Fibroblast of lung (primary cell): ENCODE data around the gene TSPAN9. TPM values are rescaled to one million over a fixed set of nuclear protein-coding genes. Genes with fewer than 3 reads are reported as not detected.

ENCODE experiments used
- DNase-seq, 2 donors: peaks; one replicate each; pipeline versions ENCODE4 v3.0.0 to v3.0.0-alpha.2; 2010; ENCODE audit warnings: low read depth in 2 of 2
- H2AFZ ChIP-seq: 2 replicates; pipeline ENCODE4 v1.5.1; 2012; ENCODE audit warnings: low read length, control low read depth, inconsistent platforms
- H3K27ac ChIP-seq: 2 replicates; pipeline ENCODE4 v1.5.1; 2011; ENCODE audit warnings: low read length, control low read depth; ENCODE audit not compliant: insufficient read depth
- H3K27me3 ChIP-seq: 2 replicates; pipeline ENCODE4 v1.5.1; 2011; ENCODE audit warnings: mild to moderate bottlenecking, low read length; ENCODE audit not compliant: control insufficient read depth, insufficient read depth
- H3K36me3 ChIP-seq: 2 replicates; pipeline ENCODE4 v1.5.1; 2011; ENCODE audit warnings: low read length; ENCODE audit not compliant: control insufficient read depth, insufficient read depth
- H3K4me1 ChIP-seq: 2 replicates; pipeline ENCODE4 v1.5.1; 2011; ENCODE audit warnings: low read length; ENCODE audit not compliant: control insufficient read depth, insufficient read depth; ENCODE audit errors: extremely low read depth
- H3K4me2 ChIP-seq: 2 replicates; pipeline ENCODE4 v1.5.1; 2011; ENCODE audit warnings: low read length, control low read depth; ENCODE audit not compliant: insufficient read depth; ENCODE audit errors: extremely low read depth
- H3K4me3 ChIP-seq, 4 experiments: fragments of 200-600 bp in 1 of 4; sonication (generic) in 1 of 4; replicated peaks in 1 of 4; 2 replicates each; pipeline ENCODE4 v1.5.1; 2011 to 2016; ENCODE audit warnings: low read length in 4 of 4, low read depth in 3 of 4, mild to moderate bottlenecking in 3 of 4, control low read depth in 2 of 4, inconsistent platforms in 1 of 4, mixed read lengths in 1 of 4; ENCODE audit not compliant: insufficient read depth in 1 of 4; ENCODE audit errors: control extremely low read depth in 1 of 4
- H3K79me2 ChIP-seq: 2 replicates; pipeline ENCODE4 v1.5.1; 2012; ENCODE audit warnings: mild to moderate bottlenecking, low read length, inconsistent platforms; ENCODE audit not compliant: control insufficient read depth, insufficient read depth
- H3K9ac ChIP-seq: 2 replicates; pipeline ENCODE4 v1.5.1; 2011; ENCODE audit warnings: mild to moderate bottlenecking, low read length, control low read depth; ENCODE audit not compliant: insufficient read depth
- H3K9me3 ChIP-seq: 2 replicates; pipeline ENCODE4 v1.5.1; 2012; ENCODE audit warnings: low read depth, low read length; ENCODE audit not compliant: control insufficient read depth, insufficient read depth
- H4K20me1 ChIP-seq: 2 replicates; pipeline ENCODE4 v1.5.1; 2011; ENCODE audit warnings: low read length; ENCODE audit not compliant: control insufficient read depth, insufficient read depth; ENCODE audit errors: extremely low read depth
- CTCF ChIP-seq, 2 donors: IDR thresholded peaks in 1 of 2; conservative IDR thresholded peaks in 1 of 2; 1 replicate in 1 of 2; 2 replicates in 1 of 2; pipeline ENCODE4 v1.5.1; 2011 to 2012; ENCODE audit warnings: low read length in 2 of 2, control low read depth in 1 of 2, inconsistent platforms in 1 of 2, low read depth in 1 of 2, mild to moderate bottlenecking in 1 of 2
- EZH2 ChIP-seq: IDR thresholded peaks from 2 replicates; pipeline ENCODE4 v1.5.1; 2012; ENCODE audit warnings: low read length, control low read depth, mild to moderate bottlenecking; ENCODE audit errors: missing control alignments
- polyA plus RNA-seq, 2 donors: library from polyadenylated mRNA; depleted of rRNA in 1 of 2; stranded (reverse) in 1 of 2; unstranded in 1 of 2; fragments of >200 nt; gene quantifications; 2 replicates each; pipeline ENCODE4 v1.2.1, GENCODE V29; 2011 to 2012; ENCODE audit warnings: missing spikeins in 1 of 2
- total RNA-seq: library from RNA; depleted of rRNA; stranded (reverse); fragments of >200 nt; gene quantifications from 2 replicates; pipeline ENCODE4 v1.2.1, GENCODE V29; 2014

TSPAN9 gene
- total and polyA plus RNA-seq, 2 donors (not counting 1 experiment from before 2014, with no cell fraction given), result 31.1 to 35.2 TPM

- no peaks in the 10 kb centered on the region for H3K79me2 ChIP-seq
- no peak overlapping the region for H3K27ac ChIP-seq
- no peak for TF ChIP-seq EZH2
- no peak for TF ChIP-seq CTCF (conservative IDR thresholded peaks at IDR 0.05 in 1 of 2, IDR thresholded peaks at IDR 0.05 in 1 of 2; ENCODE audit: low read depth in 1 of 2, low read length in 2 of 2)
- H3K4me2 ChIP-seq, result no peak overlapping the region
- H3K9me3 ChIP-seq, result no peaks in the 10 kb centered on the region
- no peak overlapping the region for H3K4me3 ChIP-seq
- H3K27me3 ChIP-seq, result no peaks in the 10 kb centered on the region
- no peaks in the 10 kb centered on the region for H4K20me1 ChIP-seq
- no peak for DNase-seq
- peaks cover 15% of the 10 kb centered on the region for H3K4me1 ChIP-seq
- no peak overlapping the region for H2AFZ ChIP-seq
- no peak overlapping the region for H3K9ac ChIP-seq
- H3K36me3 ChIP-seq, result no peaks in the 10 kb centered on the region
Measured at GRCh38 chr12:3298603-3299002, 221.4 kb downstream of the TSPAN9 start.

GRCh38 chr12:3299929-3300832, 223.0 kb downstream of the TSPAN9 start:
- TF ChIP-seq EZH2, result no peak
- TF ChIP-seq CTCF (conservative IDR thresholded peaks at IDR 0.05 in 1 of 2, IDR thresholded peaks at IDR 0.05 in 1 of 2; ENCODE audit: low read depth in 1 of 2, low read length in 2 of 2), result peak; percentile 97 to 98
- peak; percentile 95 to 96 for DNase-seq
- Histone ChIP-seq H4K20me1 (no peaks in the 10 kb centered on the region), H2AFZ (peak overlapping the region; percentile 14), H3K4me3 (peak overlapping the region in 1 of 4 experiments; percentile 35), H3K9me3 (no peaks in the 10 kb centered on the region), H3K9ac (peak overlapping the region; percentile 55), H3K27ac (peak overlapping the region; percentile 79), H3K4me1 (peaks cover 18% of the 10 kb centered on the region), H3K27me3 (no peaks in the 10 kb centered on the region), H3K79me2 (no peaks in the 10 kb centered on the region), H3K4me2 (peak overlapping the region; percentile 55), H3K36me3 (no peaks in the 10 kb centered on the region)

DNA sequence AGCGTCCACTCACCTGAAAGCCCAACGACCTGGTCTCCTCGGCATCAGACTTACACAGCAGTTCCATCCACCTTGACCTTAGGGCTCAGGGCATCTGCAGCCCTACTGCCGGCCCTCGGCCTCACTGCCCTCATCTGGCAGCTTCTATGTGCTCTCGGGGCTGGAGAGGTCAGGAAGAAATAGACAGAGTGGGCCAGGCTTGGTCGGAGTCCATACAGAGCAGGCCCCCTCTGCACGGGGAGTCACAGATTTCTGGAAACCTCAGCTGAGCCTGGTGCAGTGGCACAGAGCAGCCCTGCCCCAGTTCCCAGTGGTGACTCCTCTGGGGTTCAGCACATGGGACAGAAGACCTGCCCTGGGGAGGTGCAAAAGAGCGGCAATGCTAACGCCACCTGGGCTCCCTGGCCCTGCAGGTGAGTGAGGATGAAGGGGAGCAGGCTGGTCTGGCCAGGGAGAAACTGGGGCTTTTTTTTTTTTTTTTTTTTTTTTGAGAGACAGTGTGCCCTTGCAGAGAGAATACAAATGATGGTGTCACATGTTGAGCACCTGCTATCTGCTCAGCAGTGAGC, 223.7 kb downstream of the TSPAN9 start:
- no peak overlapping the region for H3K27ac ChIP-seq
- no peaks in the 10 kb centered on the region for H3K79me2 ChIP-seq
- no peak overlapping the region for H3K9ac ChIP-seq
- H3K9me3 ChIP-seq, result no peaks in the 10 kb centered on the region
- no peak overlapping the region for H2AFZ ChIP-seq
- no peak overlapping the region for H3K4me3 ChIP-seq
- no peak overlapping the region for H3K4me2 ChIP-seq
- no peak for TF ChIP-seq CTCF (conservative IDR thresholded peaks at IDR 0.05 in 1 of 2, IDR thresholded peaks at IDR 0.05 in 1 of 2; ENCODE audit: low read depth in 1 of 2, low read length in 2 of 2)
- no peaks in the 10 kb centered on the region for H4K20me1 ChIP-seq
- H3K36me3 ChIP-seq, result no peaks in the 10 kb centered on the region
- no peaks in the 10 kb centered on the region for H3K27me3 ChIP-seq
- H3K4me1 ChIP-seq, result peaks cover 18% of the 10 kb centered on the region
- DNase-seq, result no peak
